Lower lobe of right lung (tissue), 2 donors: ENCODE data around the gene COX4I2. TPM values are rescaled to one million over a fixed set of nuclear protein-coding genes. Genes with fewer than 3 reads are reported as not detected.
A peak's percentile ranks its signal among the peaks of the same experiment; 100 is the strongest.

ENCODE experiments used
- ATAC-seq, 2 donors: fragments of 200-7000 bp; cut with Tn5 transposase; one replicate each; pipeline ENCODE4 v1.9.1; 2020 to 2022; ENCODE audit warnings: mild to moderate bottlenecking in 2 of 2, moderate library complexity in 2 of 2
- DNase-seq: peaks from one replicate; pipeline ENCODE4 v3.0.0-alpha.2; 2020
- H3K27ac ChIP-seq: fragments of 200-600 bp; one replicate; pipeline ENCODE4 v1.8.0; 2022
- H3K27me3 ChIP-seq: fragments of 200-600 bp; one replicate; pipeline ENCODE4 v1.8.0; 2022; ENCODE audit warnings: low read depth
- H3K36me3 ChIP-seq: fragments of 200-600 bp; one replicate; pipeline ENCODE4 v1.8.0; 2022; ENCODE audit warnings: mild to moderate bottlenecking
- H3K4me1 ChIP-seq: fragments of 200-600 bp; one replicate; pipeline ENCODE4 v1.8.0; 2022
- H3K4me3 ChIP-seq: fragments of 200-600 bp; one replicate; pipeline ENCODE4 v1.8.0; 2022; ENCODE audit warnings: mild to moderate bottlenecking
- H3K9me3 ChIP-seq: fragments of 200-600 bp; one replicate; pipeline ENCODE4 v1.8.0; 2022
- CTCF ChIP-seq: fragments of 200-600 bp; IDR thresholded peaks from one replicate; pipeline ENCODE4 v1.8.0; 2022; ENCODE audit warnings: antibody characterized with exemption, mild to moderate bottlenecking
- intact Hi-C: fragments of 100-400 bp; cut with DNase I; formaldehyde crosslinking; loops from one replicate; pipeline ENCODE4 v1.11.0; 2022
- long read RNA-seq: library from polyadenylated mRNA; unstranded; transcript quantifications from one replicate; pipeline ENCODE4 v2.0.0, GENCODE V29; 2021
- total RNA-seq: library from RNA; stranded (reverse); fragmentation: NEBNext Ultra II Directional; extraction: Animal tissue kit (Norgen Biotek cat#: 25700); gene quantifications from one replicate; pipeline ENCODE4 v1.2.1, GENCODE V29; 2021
- donor health status: DM: no; HTN: yes; CAD: no; lungs with severe emphysema.

Gene COX4I2
- 17.1 TPM for total RNA-seq
- long read RNA-seq, transcript COX4I2-201 (5 exons, 693 nt) = major isoform, 9 of 14 reads
- long read RNA-seq, partial matches to known transcripts = 1 of 14 reads
- long read RNA-seq, other reads (novel, unspliced or antisense) = 2 of 14 reads

- intact Hi-C loops = no loop called here
- Histone ChIP-seq H3K27ac (peak within 1 kb of the TSS; percentile 36), H3K4me3 (peak within 1 kb of the TSS; percentile 25), H3K4me1 (peaks cover 5% of the 10 kb centered on the region), H3K36me3 (no peaks in the 10 kb centered on the region), H3K9me3 (no peaks in the 10 kb centered on the region), H3K27me3 (no peaks in the 10 kb centered on the region)
- no peak for DNase-seq
- no peak for TF ChIP-seq CTCF
- peak in 1 of 2 donors; percentile 3 for ATAC-seq
Measured at GRCh38 chr20:31637660-31638059, at the start of gene COX4I2. Gene COX4I2, plus strand, starts transcription at chr20:31637912. Its CDS starts 1,106 bp downstream, at chr20:31639018.

- no peak for TF ChIP-seq CTCF
- no peak for DNase-seq
- intact Hi-C loops = no loop called here
Measured at GRCh38 chr20:31590717-31591225, 46.9 kb upstream of the COX4I2 start.

GRCh38 chr20:31593221-31594001, 44.3 kb upstream of the COX4I2 start:
- Histone ChIP-seq H3K27me3 (no peaks in the 10 kb centered on the region), H3K4me3 (no peak overlapping the region), H3K27ac (peak overlapping the region; percentile 89), H3K36me3 (no peaks in the 10 kb centered on the region), H3K4me1 (peaks cover 46% of the 10 kb centered on the region), H3K9me3 (no peaks in the 10 kb centered on the region)
- peak; percentile 71 for DNase-seq
- intact Hi-C loops = no loop called here
- no peak for TF ChIP-seq CTCF
- peak; percentile 78 for ATAC-seq

More at GRCh38 chr20:31590717-31591225, 46.9 kb upstream of the COX4I2 start:
- ATAC-seq = no peak
- Histone ChIP-seq H3K4me1 (peaks cover 44% of the 10 kb centered on the region), H3K9me3 (no peaks in the 10 kb centered on the region), H3K36me3 (no peaks in the 10 kb centered on the region), H3K4me3 (no peak overlapping the region), H3K27me3 (no peaks in the 10 kb centered on the region), H3K27ac (no peak overlapping the region)

GRCh38 chr20:31594002-31594557, 43.6 kb upstream of the COX4I2 start:
- no peak for DNase-seq
- no peaks in the 10 kb centered on the region for H3K36me3 ChIP-seq
- intact Hi-C loops = no loop called here
- no peaks in the 10 kb centered on the region for H3K9me3 ChIP-seq
- peak overlapping the region; percentile 89 for H3K27ac ChIP-seq
- H3K4me3 ChIP-seq = no peak overlapping the region
- no peak for TF ChIP-seq CTCF
- H3K4me1 ChIP-seq = peaks cover 40% of the 10 kb centered on the region
- H3K27me3 ChIP-seq = no peaks in the 10 kb centered on the region
- no peak for ATAC-seq

- Histone ChIP-seq H3K9me3 (no peaks in the 10 kb centered on the region), H3K27me3 (no peaks in the 10 kb centered on the region), H3K4me3 (no peak overlapping the region), H3K27ac (peak overlapping the region; percentile 89), H3K4me1 (peaks cover 40% of the 10 kb centered on the region), H3K36me3 (no peaks in the 10 kb centered on the region)
- DNase-seq = peak; percentile 55
- ATAC-seq = peak in 1 of 2 donors; percentile 22
- TF ChIP-seq CTCF = no peak
- intact Hi-C loops = no loop called here
Measured at GRCh38 chr20:31594558-31595379, 42.9 kb upstream of the COX4I2 start.
